ELF-1 (cell line): ENCODE measurements around the gene CPED1.
"Not testable (repeated sequence)": the region's sequence is repeated elsewhere in the genome, so short reads cannot be mapped to it uniquely, and the experiment has no call there.

Source experiments
- DNase-seq: peaks from one replicate; pipeline ENCODE4 v3.0.0-alpha.2; 2016; ENCODE audit warnings: low read depth, low spot score

CPED1 gene

GRCh38 chr7:121244120-121244870 lies 255.8 kb downstream of the CPED1 start:
- DNase-seq, result no peak

- not testable (repeated sequence) for DNase-seq
Observed at GRCh38 chr7:121251367-121251766, 262.9 kb downstream of the CPED1 start.

GRCh38 chr7:121252523-121253235 lies 264.2 kb downstream of the CPED1 start:
- not testable (repeated sequence) for DNase-seq

GRCh38 chr7:121259826-121260225 lies 271.3 kb downstream of the CPED1 start:
- no peak for DNase-seq

- DNase-seq, result no peak
Observed at GRCh38 chr7:121261207-121261884, 272.8 kb downstream of the CPED1 start.

- DNase-seq, result no peak
Observed at GRCh38 chr7:121262221-121262620, 273.7 kb downstream of the CPED1 start.

GRCh38 chr7:121262969-121263368 lies 274.5 kb downstream of the CPED1 start:
- DNase-seq, result no peak

GRCh38 chr7:121266307-121266894 lies 277.9 kb downstream of the CPED1 start:
- no peak for DNase-seq

- DNase-seq, result no peak
Observed at GRCh38 chr7:121267612-121268011, 279.1 kb downstream of the CPED1 start.

GRCh38 chr7:121269798-121270197 lies 281.3 kb downstream of the CPED1 start:
- no peak for DNase-seq

- no peak for DNase-seq
Observed at GRCh38 chr7:121271098-121271497, 282.6 kb downstream of the CPED1 start.

GRCh38 chr7:121271916-121272315 lies 283.4 kb downstream of the CPED1 start:
- DNase-seq, result no peak

- no peak for DNase-seq
Observed at GRCh38 chr7:121272676-121273075, 284.2 kb downstream of the CPED1 start.

GRCh38 chr7:121273467-121274167 lies 285.1 kb downstream of the CPED1 start:
- no peak for DNase-seq

- no peak for DNase-seq
Observed at GRCh38 chr7:121274467-121274866, 286.0 kb downstream of the CPED1 start.

- no peak for DNase-seq
Observed at GRCh38 chr7:121275204-121275603, 286.7 kb downstream of the CPED1 start.

- DNase-seq, result no peak
Observed at GRCh38 chr7:121276313-121276712, 287.8 kb downstream of the CPED1 start.

GRCh38 chr7:121278120-121279021 lies 289.9 kb downstream of the CPED1 start:
- DNase-seq, result no peak

GRCh38 chr7:121279060-121279620 lies 290.6 kb downstream of the CPED1 start:
- no peak for DNase-seq

- no peak for DNase-seq
Observed at GRCh38 chr7:121279822-121280221, 291.3 kb downstream of the CPED1 start.
